Activated CD8-positive, alpha-beta memory T cell treated with anti-CD3 and anti-CD28 coated beads for 4 hours (primary cell): ENCODE results near the gene SLC25A47.
"Not testable (repeated sequence)": the region's sequence is repeated elsewhere in the genome, so short reads cannot be mapped to it uniquely, and the experiment has no call there.

ENCODE experiments used
- DNase-seq, 2 donors: peaks; one replicate each; pipeline ENCODE4 v3.0.0-alpha.2; 2020; ENCODE audit warnings: low read depth in 2 of 2

Gene SLC25A47

DNA sequence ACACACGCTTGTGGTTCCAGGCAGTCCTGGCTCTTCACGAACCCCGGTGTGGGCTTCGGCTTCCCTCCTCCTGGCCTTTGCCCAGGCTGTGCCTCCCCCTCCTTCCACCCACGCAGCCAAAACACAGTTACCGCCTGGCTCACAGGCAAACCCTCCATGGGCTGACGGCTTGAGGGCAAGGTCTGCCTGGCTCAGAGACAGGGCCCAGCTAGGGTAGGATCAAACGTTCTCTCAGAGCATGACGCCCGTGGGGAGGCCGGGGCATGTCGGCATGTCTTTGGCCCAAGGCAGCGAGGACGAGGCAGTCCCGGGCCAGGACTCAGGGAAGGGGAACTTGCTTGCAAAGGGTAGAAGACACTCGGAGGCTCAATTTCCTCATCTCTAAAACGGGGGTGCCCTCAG, 2.1 kb downstream of the SLC25A47 start:
- DNase-seq: no peak

- DNase-seq: no peak
Observed at GRCh38 chr14:100325958-100326357, 2.8 kb downstream of the SLC25A47 start.

DNA sequence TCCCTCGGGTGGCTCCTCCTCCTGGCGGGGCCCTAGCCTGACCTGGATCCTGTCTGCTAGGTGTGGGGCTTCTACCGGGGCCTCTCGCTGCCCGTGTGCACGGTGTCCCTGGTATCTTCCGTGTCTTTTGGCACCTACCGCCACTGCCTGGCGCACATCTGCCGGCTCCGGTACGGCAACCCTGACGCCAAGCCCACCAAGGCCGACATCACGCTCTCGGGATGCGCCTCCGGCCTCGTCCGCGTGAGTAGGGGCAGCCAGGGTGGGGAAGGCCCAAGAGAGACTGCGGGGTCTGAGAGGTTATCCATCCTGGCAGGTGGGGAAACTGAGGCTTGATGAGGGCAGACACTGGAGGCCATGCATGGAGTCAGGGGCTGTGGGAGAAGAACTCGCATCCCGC, 4.0 kb downstream of the SLC25A47 start:
- no peak for DNase-seq

- no peak for DNase-seq
Observed at GRCh38 chr14:100328495-100329163, 5.5 kb downstream of the SLC25A47 start.

DNA sequence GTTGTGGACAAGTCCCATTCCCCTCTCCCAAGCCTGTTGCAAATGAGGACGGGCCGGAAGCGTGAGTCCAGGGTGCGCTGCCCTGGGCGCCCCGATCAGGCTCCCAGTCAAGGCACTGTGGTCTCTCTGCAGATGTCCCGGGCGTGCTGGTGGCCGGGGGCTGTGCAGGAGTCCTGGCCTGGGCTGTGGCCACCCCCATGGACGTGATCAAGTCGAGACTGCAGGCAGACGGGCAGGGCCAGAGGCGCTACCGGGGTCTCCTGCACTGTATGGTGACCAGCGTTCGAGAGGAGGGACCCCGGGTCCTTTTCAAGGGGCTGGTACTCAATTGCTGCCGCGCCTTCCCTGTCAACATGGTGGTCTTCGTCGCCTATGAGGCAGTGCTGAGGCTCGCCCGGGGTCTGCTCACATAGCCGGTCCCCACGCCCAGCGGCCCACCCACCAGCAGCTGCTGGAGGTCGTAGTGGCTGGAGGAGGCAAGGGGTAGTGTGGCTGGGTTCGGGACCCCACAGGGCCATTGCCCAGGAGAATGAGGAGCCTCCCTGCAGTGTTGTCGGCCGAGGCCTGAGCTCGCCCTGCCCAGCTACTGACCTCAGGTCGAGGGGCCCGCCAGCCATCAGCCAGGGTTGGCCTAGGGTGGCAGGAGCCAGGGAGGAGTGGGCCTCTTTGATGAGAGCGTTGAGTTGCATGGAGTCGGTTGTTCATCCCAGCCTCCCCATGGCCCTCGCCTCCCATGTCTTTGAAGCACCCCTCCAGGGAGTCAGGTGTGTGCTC, 6.3 kb downstream of the SLC25A47 start:
- no peak for DNase-seq

DNA sequence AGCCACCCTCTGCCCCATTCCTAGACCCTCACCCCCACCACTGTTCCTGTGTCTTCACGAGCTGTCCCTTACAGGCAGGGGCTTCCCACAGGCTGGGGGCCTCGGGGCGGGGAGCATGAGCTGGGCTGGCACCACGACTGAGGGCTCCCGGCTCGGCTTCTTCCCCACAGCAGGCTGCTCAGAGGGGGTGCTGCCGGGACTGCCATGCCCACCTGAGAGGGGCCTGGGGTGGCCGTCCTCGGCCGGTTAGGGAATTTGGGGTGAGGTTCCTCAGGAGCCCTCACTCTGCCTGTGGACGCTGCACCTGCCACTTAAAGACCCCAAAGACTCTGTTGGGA, 6.8 kb downstream of the SLC25A47 start:
- DNase-seq: no peak

DNA sequence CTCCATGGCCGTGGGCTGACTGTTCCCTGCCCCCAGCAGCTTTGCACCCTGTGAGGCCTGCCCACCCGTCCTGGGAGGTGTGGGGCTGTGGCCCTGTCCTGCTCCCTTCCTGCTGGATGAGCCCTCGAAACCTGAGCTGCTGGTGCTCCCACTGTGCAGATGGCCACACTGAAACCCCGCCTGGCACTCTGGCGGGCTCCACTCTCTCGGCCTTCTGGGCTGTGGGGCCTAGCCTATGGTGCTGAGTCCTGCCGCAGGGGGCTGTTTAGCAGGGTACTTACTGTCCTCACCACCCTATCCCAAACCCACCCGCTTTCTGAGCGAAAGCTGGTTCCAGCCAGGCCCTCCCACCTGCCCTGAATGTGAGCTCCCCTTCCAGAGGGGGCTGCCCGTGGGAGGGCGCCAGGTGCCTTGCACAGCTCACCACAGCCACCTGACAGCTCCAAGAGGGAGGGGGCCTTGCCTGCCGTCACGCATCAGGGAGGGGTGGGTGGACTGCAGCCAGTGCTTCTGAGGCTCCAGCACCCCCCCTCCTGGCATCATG, 7.3 kb downstream of the SLC25A47 start:
- DNase-seq: no peak

- no peak for DNase-seq
Observed at GRCh38 chr14:100332071-100332639, 9.0 kb downstream of the SLC25A47 start.

DNA sequence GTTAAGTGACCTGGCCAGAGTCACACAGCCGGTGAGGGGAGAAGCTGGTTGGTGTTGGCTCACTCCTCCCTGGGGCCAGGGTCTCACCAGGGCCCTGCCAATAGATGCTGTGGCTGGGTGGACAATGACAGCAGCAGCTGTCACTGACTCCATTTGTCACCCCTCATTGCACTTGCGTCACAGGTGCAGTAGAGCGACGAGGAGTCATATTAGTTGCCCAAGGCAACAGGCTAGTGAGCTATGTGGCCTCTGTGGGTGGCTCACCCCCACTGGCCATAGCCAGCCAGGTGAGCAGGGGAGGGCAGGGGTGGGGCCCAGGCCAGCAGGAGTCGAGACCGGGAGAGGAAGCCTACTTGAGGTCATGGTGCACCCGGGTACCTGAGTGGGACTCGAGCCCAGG, 9.7 kb downstream of the SLC25A47 start:
- DNase-seq: no peak

DNA sequence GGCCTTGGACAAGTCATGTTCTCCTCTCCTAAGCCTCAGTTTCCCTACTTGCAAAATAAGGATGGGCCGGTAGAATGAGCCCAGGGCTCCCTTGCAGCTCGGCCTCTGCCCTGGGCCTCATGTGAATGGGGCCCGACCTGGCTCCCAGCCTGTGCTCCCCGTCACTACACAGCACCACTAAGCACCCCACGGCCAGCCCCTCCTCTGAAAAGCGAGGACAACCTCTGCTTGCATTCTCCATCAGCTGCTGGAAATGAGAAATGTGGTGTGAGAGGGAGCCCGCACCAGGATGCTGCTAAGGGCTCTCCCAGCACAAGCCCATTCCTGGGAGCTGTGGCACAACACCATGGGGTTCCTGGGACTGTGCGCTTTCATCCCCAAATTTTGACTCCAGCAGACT, 10.2 kb downstream of the SLC25A47 start:
- DNase-seq: no peak

GRCh38 chr14:100333827-100334226, 10.7 kb downstream of the SLC25A47 start:
- no peak for DNase-seq

DNA sequence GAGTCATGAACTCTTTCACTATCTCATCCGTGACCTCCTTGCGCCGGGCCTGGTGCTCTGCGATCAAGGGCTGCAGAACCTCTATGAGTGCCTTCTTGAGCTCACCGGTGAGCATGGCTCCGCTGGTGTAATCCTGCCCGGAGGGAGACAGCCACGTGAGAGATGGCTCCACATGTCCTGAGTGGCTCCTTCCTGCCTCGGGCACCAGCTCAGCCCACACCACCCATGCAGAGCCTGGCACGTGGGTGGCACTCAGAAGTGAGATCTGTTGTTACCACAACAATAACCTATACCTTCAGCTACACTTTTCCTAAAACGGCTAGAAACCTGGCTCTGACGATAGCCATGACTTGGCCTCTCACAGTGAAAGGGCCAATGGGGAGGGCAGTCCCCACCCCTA, 11.8 kb downstream of the SLC25A47 start:
- no peak for DNase-seq

- DNase-seq: no peak
Observed at GRCh38 chr14:100336618-100337530, 13.7 kb downstream of the SLC25A47 start.

GRCh38 chr14:100339766-100340422, 16.8 kb downstream of the SLC25A47 start:
- no peak for DNase-seq

- DNase-seq: no peak
Observed at GRCh38 chr14:100340423-100340813, 17.3 kb downstream of the SLC25A47 start.

GRCh38 chr14:100341301-100342031, 18.3 kb downstream of the SLC25A47 start:
- no peak for DNase-seq

GRCh38 chr14:100342195-100342594, 19.1 kb downstream of the SLC25A47 start:
- no peak for DNase-seq

GRCh38 chr14:100342826-100343225, 19.7 kb downstream of the SLC25A47 start:
- not testable (repeated sequence) for DNase-seq

DNA sequence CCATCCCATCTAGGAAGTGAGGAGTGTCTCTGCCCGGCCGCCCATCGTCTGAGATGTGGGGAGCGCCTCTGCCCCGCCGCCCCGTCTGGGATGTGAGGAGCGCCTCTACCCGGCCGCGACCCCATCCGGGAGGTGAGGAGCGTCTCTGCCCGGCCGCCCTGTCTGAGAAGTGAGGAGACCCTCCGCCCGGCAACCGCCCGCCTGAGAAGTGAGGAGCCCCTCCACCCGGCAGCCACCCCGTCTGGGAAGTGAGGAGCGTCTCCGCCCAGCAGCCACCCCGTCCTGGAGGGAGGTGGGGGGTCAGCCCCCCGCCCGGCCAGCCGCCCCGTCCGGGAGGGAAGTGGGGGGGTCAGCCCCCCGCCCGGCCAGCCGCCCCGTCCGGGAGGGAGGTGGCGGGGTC, 21.5 kb downstream of the SLC25A47 start:
- DNase-seq: not testable (repeated sequence)

- DNase-seq: no peak
Observed at GRCh38 chr14:100345711-100346110, 22.6 kb downstream of the SLC25A47 start.
